Smooth muscle cell of trachea (primary cell): ENCODE measurements around the gene WIZ. TPM values are rescaled to one million over a fixed set of nuclear protein-coding genes. Genes with fewer than 3 reads are reported as not detected.

Source experiments
- total RNA-seq: library from RNA; depleted of rRNA; stranded (reverse); fragments of >200 nt; gene quantifications from 2 replicates; pipeline ENCODE4 v1.2.1, GENCODE V29; 2014

The WIZ gene, protein sequence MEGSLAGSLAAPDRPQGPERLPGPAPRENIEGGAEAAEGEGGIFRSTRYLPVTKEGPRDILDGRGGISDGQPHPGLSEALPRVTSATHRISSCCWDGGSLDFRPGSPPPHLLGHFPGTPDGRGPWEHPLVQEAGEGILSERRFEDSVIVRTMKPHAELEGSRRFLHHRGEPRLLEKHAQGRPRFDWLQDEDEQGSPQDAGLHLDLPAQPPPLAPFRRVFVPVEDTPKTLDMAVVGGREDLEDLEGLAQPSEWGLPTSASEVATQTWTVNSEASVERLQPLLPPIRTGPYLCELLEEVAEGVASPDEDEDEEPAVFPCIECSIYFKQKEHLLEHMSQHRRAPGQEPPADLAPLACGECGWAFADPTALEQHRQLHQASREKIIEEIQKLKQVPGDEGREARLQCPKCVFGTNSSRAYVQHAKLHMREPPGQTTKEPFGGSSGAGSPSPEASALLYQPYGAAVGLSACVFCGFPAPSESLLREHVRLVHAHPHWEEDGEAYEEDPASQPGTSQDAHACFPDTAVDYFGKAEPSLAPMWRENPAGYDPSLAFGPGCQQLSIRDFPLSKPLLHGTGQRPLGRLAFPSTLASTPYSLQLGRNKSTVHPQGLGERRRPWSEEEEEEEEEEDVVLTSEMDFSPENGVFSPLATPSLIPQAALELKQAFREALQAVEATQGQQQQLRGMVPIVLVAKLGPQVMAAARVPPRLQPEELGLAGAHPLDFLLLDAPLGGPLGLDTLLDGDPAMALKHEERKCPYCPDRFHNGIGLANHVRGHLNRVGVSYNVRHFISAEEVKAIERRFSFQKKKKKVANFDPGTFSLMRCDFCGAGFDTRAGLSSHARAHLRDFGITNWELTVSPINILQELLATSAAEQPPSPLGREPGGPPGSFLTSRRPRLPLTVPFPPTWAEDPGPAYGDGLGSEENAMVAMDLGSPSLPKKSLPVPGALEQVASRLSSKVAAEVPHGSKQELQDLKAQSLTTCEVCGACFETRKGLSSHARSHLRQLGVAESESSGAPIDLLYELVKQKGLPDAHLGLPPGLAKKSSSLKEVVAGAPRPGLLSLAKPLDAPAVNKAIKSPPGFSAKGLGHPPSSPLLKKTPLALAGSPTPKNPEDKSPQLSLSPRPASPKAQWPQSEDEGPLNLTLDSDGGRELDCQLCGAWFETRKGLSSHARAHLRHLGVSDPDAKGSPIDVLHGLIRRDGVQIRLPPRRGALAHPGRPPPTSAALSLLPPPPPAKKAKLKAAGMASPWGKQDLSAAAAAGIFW (N-terminal part only)
- total RNA-seq: 15.3 and 22.3 TPM in 2 replicates

DNA sequence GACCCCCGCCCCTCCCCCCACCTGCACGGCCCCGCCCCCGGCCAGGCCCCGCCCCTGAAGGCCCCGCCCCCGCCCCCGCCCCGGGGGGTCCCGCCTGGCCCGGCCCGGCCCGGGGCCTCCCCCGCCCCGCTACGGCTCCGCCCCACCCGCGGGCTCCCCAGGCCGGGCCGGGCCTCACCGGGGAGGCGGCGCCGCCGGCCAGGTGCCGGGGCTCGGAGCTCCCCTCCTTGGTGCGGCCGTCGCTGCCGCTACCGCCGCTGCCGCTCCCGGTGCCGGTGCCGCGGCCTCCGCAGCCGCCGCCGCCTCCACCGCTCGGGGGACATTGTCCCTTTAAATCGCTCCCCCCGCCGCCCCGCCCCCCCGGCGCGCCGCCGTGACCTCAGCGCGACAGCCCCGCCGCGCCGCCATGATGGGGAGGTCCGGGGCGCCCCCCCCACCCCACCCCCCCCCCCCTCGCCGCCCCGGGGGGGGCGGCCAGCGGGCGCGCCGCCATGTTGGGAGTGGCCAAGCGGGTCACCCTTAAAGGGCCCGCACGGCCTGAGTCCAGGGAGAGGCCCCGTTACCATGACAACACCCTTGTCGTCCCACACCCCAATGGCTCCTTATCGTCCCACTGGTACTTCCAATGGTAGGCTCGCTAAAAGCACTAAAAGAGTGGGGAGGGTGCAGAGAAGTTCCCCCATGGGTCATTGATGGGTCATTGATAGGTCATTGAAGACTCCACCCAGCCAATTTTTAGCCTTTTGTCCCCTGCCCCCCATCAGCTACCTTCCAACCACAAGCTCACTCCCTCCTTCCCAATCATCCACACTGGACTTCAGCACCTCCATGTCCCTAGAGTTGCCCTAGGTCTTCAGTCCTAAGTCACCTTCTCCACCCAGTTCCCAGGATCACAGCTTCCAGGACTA, at the start of gene WIZ:
TSS of gene WIZ (minus strand) at position 337 of the 908 bp plus-strand sequence. CDS start 1,649 bp downstream, outside the sequence.

GRCh38 chr19:15479391-15480345, 29.9 kb upstream of the WIZ start, which contains the start of gene PGLYRP2:
Gene PGLYRP2, minus strand, starts transcription at chr19:15479501. Its CDS starts 130 bp downstream, at chr19:15479371.

GRCh38 chr19:15464394-15465385, 14.9 kb upstream of the WIZ start, which contains the start of gene RASAL3:
Gene RASAL3, minus strand, starts transcription at chr19:15464544. Its CDS starts 186 bp downstream, at chr19:15464358.

DNA sequence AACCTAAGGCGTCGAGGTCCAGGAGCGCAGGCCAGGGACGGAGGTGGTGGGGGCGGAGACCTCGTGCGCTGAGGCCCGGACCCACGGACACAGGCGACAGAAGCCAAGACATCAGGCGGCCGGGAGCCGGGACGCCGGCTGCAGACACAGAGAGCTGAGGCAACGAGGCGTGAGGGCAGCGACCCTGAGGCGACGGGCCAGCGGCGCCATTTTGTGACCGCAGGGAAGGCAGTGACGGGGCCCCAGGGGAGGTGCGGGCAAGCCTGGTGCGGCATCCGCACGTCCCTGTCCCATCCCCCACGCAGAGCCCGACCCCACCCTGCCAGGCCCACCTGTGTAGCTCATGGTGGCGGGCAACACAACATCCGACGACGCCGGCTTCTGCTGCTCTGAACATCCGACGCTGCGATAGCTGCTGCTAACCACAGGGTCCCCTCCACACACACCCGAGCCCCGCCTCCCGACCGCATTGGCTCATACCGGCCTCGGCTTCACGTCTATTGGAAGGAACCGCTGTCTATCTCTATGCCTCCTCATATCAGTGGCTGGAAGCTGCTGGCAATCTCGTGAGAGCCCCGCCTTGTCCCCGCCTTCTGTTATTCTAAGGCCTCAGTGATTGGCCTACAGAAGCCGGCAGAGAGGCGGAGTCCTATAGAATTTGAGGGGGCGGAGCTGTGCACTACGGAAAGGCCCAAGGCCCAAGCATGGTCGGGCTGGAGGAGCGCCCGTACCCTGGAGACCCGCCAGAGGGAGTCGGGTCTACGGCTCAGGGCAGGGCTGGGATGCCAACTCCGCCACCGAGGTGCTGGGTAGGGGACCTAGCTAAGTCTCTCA, 31.0 kb downstream of the WIZ start, which contains the start of gene AKAP8L:
TSS of gene AKAP8L (minus strand) at position 410 of the 834 bp plus-strand sequence. CDS start at position 345, 65 bp downstream.

GRCh38 chr19:15379083-15379998, 70.4 kb downstream of the WIZ start, which contains the start of gene AKAP8:
Gene AKAP8, minus strand, starts transcription at chr19:15379787. Its CDS starts 56 bp downstream, at chr19:15379731.

Other genes starting within 250 kb of the WIZ start
- 13.8 and 51.1 TPM in 2 replicates for gene NOTCH3, start 249.0 kb downstream of the WIZ start, total RNA-seq
- 0.15 and 0.50 TPM in 2 replicates for gene EPHX3, start 217.5 kb downstream of the WIZ start, total RNA-seq
- 18.0 and 19.4 TPM in 2 replicates for gene BRD4, start 117.4 kb downstream of the WIZ start, total RNA-seq
- 17.0 and 17.7 TPM in 2 replicates for gene AKAP8, start 70.2 kb downstream of the WIZ start, total RNA-seq
- gene AKAP8L, start 31.0 kb downstream of the WIZ start, total RNA-seq: 60.5 and 66.3 TPM in 2 replicates
- gene RASAL3, start 14.6 kb upstream of the WIZ start, total RNA-seq: 0.15 TPM in 1 of 2 replicates, not detected in the other
- not detected in 2 replicates for gene PGLYRP2, start 29.5 kb upstream of the WIZ start, total RNA-seq
- gene CYP4F22, start 58.6 kb upstream of the WIZ start, total RNA-seq: not detected in 2 replicates
- not detected in 2 replicates for gene CYP4F8, start 165.3 kb upstream of the WIZ start, total RNA-seq
- not detected in 2 replicates for gene CYP4F3, start 190.9 kb upstream of the WIZ start, total RNA-seq
- gene CYP4F12, start 223.1 kb upstream of the WIZ start, total RNA-seq: not detected in 2 replicates